Neuronal stem cell (in vitro differentiated cells): ENCODE results near the gene POLE.
A peak's percentile ranks its signal among the peaks of the same experiment; 100 is the strongest.

Source experiments
- DNase-seq: peaks from one replicate; pipeline ENCODE4 v3.0.0-alpha.2; 2013; ENCODE audit warnings: low spot score
- H2AFZ ChIP-seq: one replicate; pipeline ENCODE4 v1.6.1; 2013; ENCODE audit warnings: mild to moderate bottlenecking, low read length, inconsistent platforms
- H2AK5ac ChIP-seq: 2 replicates; pipeline ENCODE4 v1.6.1; 2013; ENCODE audit warnings: low read depth, mild to moderate bottlenecking, inconsistent platforms, low read length, moderate library complexity, mixed read lengths
- H2BK120ac ChIP-seq: 2 replicates; pipeline ENCODE4 v1.6.1; 2013; ENCODE audit warnings: low read depth, mild to moderate bottlenecking, inconsistent platforms, low read length, moderate library complexity, mixed read lengths
- H2BK12ac ChIP-seq: one replicate; pipeline ENCODE4 v1.6.1; 2013; ENCODE audit warnings: low read length, inconsistent platforms
- H2BK15ac ChIP-seq: 2 replicates; pipeline ENCODE4 v1.6.1; 2013; ENCODE audit warnings: mild to moderate bottlenecking, low read length, inconsistent platforms, mixed read lengths
- H2BK5ac ChIP-seq: one replicate; pipeline ENCODE4 v1.6.1; 2013; ENCODE audit warnings: inconsistent platforms, mild to moderate bottlenecking, low read length, moderate library complexity
- H3K14ac ChIP-seq: one replicate; pipeline ENCODE4 v1.6.1; 2013; ENCODE audit warnings: low read length, inconsistent platforms
- H3K18ac ChIP-seq: 2 replicates; pipeline ENCODE4 v1.6.1; 2013; ENCODE audit warnings: low read length, inconsistent platforms
- H3K23ac ChIP-seq: 2 replicates; pipeline ENCODE4 v1.6.1; 2013; ENCODE audit warnings: low read depth, mild to moderate bottlenecking, mixed read lengths, low read length, inconsistent platforms; ENCODE audit not compliant: poor library complexity
- H3K27ac ChIP-seq: replicated peaks from 3 replicates; pipeline ENCODE4 v1.5.1; 2013; ENCODE audit warnings: low read length, inconsistent platforms
- H3K27me3 ChIP-seq, 3 experiments: 2 replicates each; pipeline ENCODE4 v1.6.1; 2013; ENCODE audit warnings: low read length in 3 of 3, mild to moderate bottlenecking in 2 of 3, inconsistent platforms in 1 of 3, low read depth in 1 of 3, mixed read lengths in 1 of 3, moderate library complexity in 1 of 3; ENCODE audit not compliant: control insufficient read depth in 3 of 3, insufficient read depth in 3 of 3
- H3K36me3 ChIP-seq, 2 donors: replicated peaks in 1 of 2; 2 replicates each; pipeline ENCODE4 v1.6.1; 2013; ENCODE audit warnings: low read length in 2 of 2; ENCODE audit not compliant: control insufficient read depth in 2 of 2, insufficient read depth in 2 of 2
- H3K4ac ChIP-seq: 2 replicates; pipeline ENCODE4 v1.6.1; 2013; ENCODE audit warnings: inconsistent platforms, mild to moderate bottlenecking, low read length, moderate library complexity
- H3K4me1 ChIP-seq, 2 donors: 1 replicate in 1 of 2; 2 replicates in 1 of 2; pipeline ENCODE4 v1.6.1; 2013; ENCODE audit warnings: low read length in 2 of 2, low read depth in 1 of 2; ENCODE audit not compliant: control insufficient read depth in 2 of 2, insufficient read depth in 1 of 2
- H3K4me2 ChIP-seq: one replicate; pipeline ENCODE4 v1.6.1; 2013; ENCODE audit warnings: mild to moderate bottlenecking, low read length, inconsistent platforms; ENCODE audit not compliant: insufficient read depth, poor library complexity, severe bottlenecking
- H3K4me3 ChIP-seq, 2 donors: 2 replicates each; pipeline ENCODE4 v1.5.1; 2013; ENCODE audit warnings: low read length in 2 of 2, mild to moderate bottlenecking in 2 of 2, inconsistent platforms in 1 of 2, moderate library complexity in 1 of 2
- H3K79me1 ChIP-seq: one replicate; pipeline ENCODE4 v1.6.1; 2013; ENCODE audit warnings: low read depth, mild to moderate bottlenecking, inconsistent platforms, low read length, moderate library complexity
- H3K9ac ChIP-seq: one replicate; pipeline ENCODE4 v1.6.1; 2013; ENCODE audit warnings: mild to moderate bottlenecking, low read depth, low read length, inconsistent platforms; ENCODE audit not compliant: poor library complexity
- H3K9me3 ChIP-seq, 2 donors: replicated peaks in 1 of 2; 2 replicates each; pipeline versions ENCODE3 to v1.6.1; 2013; ENCODE audit warnings: low read length in 2 of 2, mild to moderate bottlenecking in 2 of 2, inconsistent platforms in 1 of 2, low read depth in 1 of 2, mixed read lengths in 1 of 2, moderate library complexity in 1 of 2; ENCODE audit not compliant: control insufficient read depth in 2 of 2, insufficient read depth in 1 of 2
- H4K8ac ChIP-seq: one replicate; pipeline ENCODE4 v1.6.1; 2013; ENCODE audit warnings: low read depth, mild to moderate bottlenecking, inconsistent platforms, low read length, moderate library complexity
- H4K91ac ChIP-seq: one replicate; pipeline ENCODE4 v1.6.1; 2013; ENCODE audit warnings: low read length, low read depth, mild to moderate bottlenecking, inconsistent platforms; ENCODE audit not compliant: poor library complexity
- WGBS, 2 donors: extraction: QIAGEN DNeasy Blood & Tissue Kit; methylation state at CpG; one replicate each; pipeline ENCODE4 v1.1.7; 2013; ENCODE audit warnings: missing lambda C conversion rate in 2 of 2, mixed read lengths in 1 of 2; ENCODE audit not compliant: insufficient read length in 2 of 2, insufficient replicate concordance in 1 of 2; ENCODE audit errors: extremely low coverage in 2 of 2; 5-methylcytosine and 5-hydroxymethylcytosine counted together

The POLE gene

GRCh38 chr12:132588821-132589669, 98.1 kb downstream of the POLE start:
- H3K14ac ChIP-seq = no peak overlapping the region
- WGBS, 2 donors = no CpG with 5 or more reads among the region's 19 CpGs

GRCh38 chr12:132588319-132588718, 98.8 kb downstream of the POLE start:
- no peak overlapping the region for H2AFZ ChIP-seq
- H3K27me3 ChIP-seq = peaks cover 0 to 39% (median 3%) of the 10 kb centered on the region in 3 experiments
- no peak overlapping the region for H3K4me3 ChIP-seq
- no peak overlapping the region for H3K27ac ChIP-seq
- peaks cover 6% of the 10 kb centered on the region for H3K79me1 ChIP-seq
- WGBS, 2 donors = no CpG with 5 or more reads among the region's 6 CpGs
- H3K36me3 ChIP-seq = peaks cover 0 to 4% of the 10 kb centered on the region in 2 donors
- no peak overlapping the region for H2AK5ac ChIP-seq
- DNase-seq = no peak
- no peak overlapping the region for H2BK12ac ChIP-seq
- no peak overlapping the region for H2BK120ac ChIP-seq
- no peak overlapping the region for H3K4me2 ChIP-seq
- no peak overlapping the region for H2BK5ac ChIP-seq
- peaks cover 2% of the 10 kb centered on the region in 2 donors for H3K4me1 ChIP-seq
- no peak overlapping the region for H3K4ac ChIP-seq
- H3K23ac ChIP-seq = no peak overlapping the region
- H4K91ac ChIP-seq = no peak overlapping the region
- no peak overlapping the region for H3K18ac ChIP-seq
- H3K9ac ChIP-seq = no peak overlapping the region
- H3K9me3 ChIP-seq = peaks cover 5 to 8% of the 10 kb centered on the region in 2 donors
- H4K8ac ChIP-seq = no peak overlapping the region
- no peak overlapping the region for H2BK15ac ChIP-seq
- no peak overlapping the region for H3K14ac ChIP-seq

More at GRCh38 chr12:132588821-132589669, 98.1 kb downstream of the POLE start:
- H3K4me2 ChIP-seq = no peak overlapping the region
- peaks cover 5 to 8% of the 10 kb centered on the region in 2 donors for H3K9me3 ChIP-seq
- H3K4ac ChIP-seq = no peak overlapping the region
- peaks cover 0 to 34% (median 3%) of the 10 kb centered on the region in 3 experiments for H3K27me3 ChIP-seq
- peaks cover under 1 to 5% of the 10 kb centered on the region in 2 donors for H3K4me1 ChIP-seq
- no peak overlapping the region for H4K8ac ChIP-seq
- H2BK15ac ChIP-seq = no peak overlapping the region
- H3K79me1 ChIP-seq = peaks cover 6% of the 10 kb centered on the region
- peak overlapping the region in 1 of 2 donors; percentile 35 for H3K4me3 ChIP-seq
- no peak overlapping the region for H2AFZ ChIP-seq
- H2AK5ac ChIP-seq = no peak overlapping the region
- H2BK5ac ChIP-seq = no peak overlapping the region
- no peak overlapping the region for H3K27ac ChIP-seq
- H4K91ac ChIP-seq = no peak overlapping the region
- H3K36me3 ChIP-seq = peaks cover 0 to 4% of the 10 kb centered on the region in 2 donors
- H2BK12ac ChIP-seq = no peak overlapping the region
- H3K9ac ChIP-seq = no peak overlapping the region
- no peak overlapping the region for H3K18ac ChIP-seq
- H2BK120ac ChIP-seq = no peak overlapping the region
- H3K23ac ChIP-seq = no peak overlapping the region
- no peak for DNase-seq

- Histone ChIP-seq H2AFZ (no peak overlapping the region), H3K4me3 (no peak overlapping the region), H3K9me3 (peaks cover 5 to 8% of the 10 kb centered on the region in 2 donors), H2AK5ac (no peak overlapping the region), H3K9ac (no peak overlapping the region), H3K36me3 (peaks cover 0 to 4% of the 10 kb centered on the region in 2 donors), H2BK12ac (no peak overlapping the region), H3K79me1 (peaks cover 6% of the 10 kb centered on the region), H3K27me3 (peaks cover 3 to 41% (median 4%) of the 10 kb centered on the region in 3 experiments), H4K8ac (no peak overlapping the region), H3K4me2 (no peak overlapping the region), H3K18ac (no peak overlapping the region), H2BK5ac (no peak overlapping the region), H3K4ac (no peak overlapping the region), H2BK120ac (no peak overlapping the region), H3K14ac (no peak overlapping the region), H3K4me1 (peaks cover 0 to 2% of the 10 kb centered on the region in 2 donors), H3K23ac (no peak overlapping the region), H2BK15ac (no peak overlapping the region), H4K91ac (no peak overlapping the region), H3K27ac (no peak overlapping the region)
- WGBS, 2 donors = no CpG with 5 or more reads among the region's 3 CpGs
- no peak for DNase-seq
These were observed 99.4 kb downstream of the POLE start for GRCh38 chr12:132587781-132588180.

GRCh38 chr12:132586929-132587328, 100.2 kb downstream of the POLE start:
- Histone ChIP-seq H3K18ac (peak overlapping the region; percentile 76), H3K23ac (peak overlapping the region; percentile 65)

More at GRCh38 chr12:132586929-132587328, 100.2 kb downstream of the POLE start:
- H3K27ac ChIP-seq = no peak overlapping the region
- peaks cover 6% of the 10 kb centered on the region for H3K79me1 ChIP-seq
- no peak overlapping the region for H2BK5ac ChIP-seq
- H2BK12ac ChIP-seq = peak overlapping the region; percentile 73
- H3K9ac ChIP-seq = peak overlapping the region; percentile 81
- no peak for DNase-seq
- no peak overlapping the region for H3K4ac ChIP-seq
- H3K14ac ChIP-seq = peak overlapping the region; percentile 82
- H2BK15ac ChIP-seq = no peak overlapping the region
- H4K91ac ChIP-seq = peak overlapping the region; percentile 72
- H3K27me3 ChIP-seq = peaks cover 0 to 47% (median 6%) of the 10 kb centered on the region in 3 experiments
- peaks cover 5 to 8% of the 10 kb centered on the region in 2 donors for H3K9me3 ChIP-seq
- H3K4me1 ChIP-seq = peaks cover 0 to 5% of the 10 kb centered on the region in 2 donors
- no peak overlapping the region for H3K4me3 ChIP-seq
- WGBS, 2 donors = no CpG with 5 or more reads among the region's 18 CpGs
- no peak overlapping the region for H2AFZ ChIP-seq
- H2AK5ac ChIP-seq = peak overlapping the region; percentile 10
- H2BK120ac ChIP-seq = no peak overlapping the region
- H3K36me3 ChIP-seq = peaks cover 0 to 6% of the 10 kb centered on the region in 2 donors
- H3K4me2 ChIP-seq = no peak overlapping the region
- H4K8ac ChIP-seq = peak overlapping the region; percentile 17
